CD4-positive, alpha-beta T cell treated with Interleukin-1 beta for 1 hour (primary cell): ENCODE measurements around the gene GBX1.

ENCODE experiments used
- DNase-seq, 2 donors: peaks; one replicate each; pipeline ENCODE4 v3.0.0-alpha.2; 2020 to 2022

Gene GBX1

DNA sequence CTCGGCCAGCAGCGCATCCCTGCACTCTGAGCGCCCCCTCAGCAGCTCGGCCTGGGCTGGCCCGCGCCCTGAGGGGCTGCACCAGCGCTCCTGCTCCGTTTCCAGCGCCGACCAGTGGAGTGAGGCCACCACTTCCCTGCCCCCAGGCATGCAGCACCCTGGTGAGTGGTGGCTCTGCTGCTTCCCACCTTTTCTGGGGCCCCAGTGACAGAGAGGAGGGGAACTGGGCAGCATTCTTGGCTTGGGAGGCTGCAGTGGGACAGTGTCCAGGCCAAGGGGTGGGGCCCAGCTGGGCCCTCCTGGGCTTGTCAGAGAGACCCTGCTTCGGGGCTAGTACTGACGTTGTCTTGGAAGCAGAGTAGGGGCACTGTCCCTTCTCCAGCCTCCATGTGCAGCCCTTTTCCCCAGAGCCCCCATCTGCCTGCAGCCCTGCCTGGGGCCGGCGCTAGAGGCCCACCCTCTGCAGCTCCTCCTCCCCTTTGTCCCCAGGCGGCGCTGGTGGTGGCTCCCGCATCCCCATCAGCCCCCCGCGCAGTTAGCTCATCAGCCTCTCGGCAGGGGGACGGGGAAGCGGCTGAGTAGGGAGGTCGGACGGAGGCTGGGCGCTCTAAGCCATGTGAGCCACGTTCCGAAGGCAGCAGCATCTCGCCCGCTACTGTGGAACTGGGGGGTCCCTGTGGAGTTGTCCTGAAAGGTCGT is 29.2 kb downstream of the GBX1 start:
- no peak for DNase-seq

DNA sequence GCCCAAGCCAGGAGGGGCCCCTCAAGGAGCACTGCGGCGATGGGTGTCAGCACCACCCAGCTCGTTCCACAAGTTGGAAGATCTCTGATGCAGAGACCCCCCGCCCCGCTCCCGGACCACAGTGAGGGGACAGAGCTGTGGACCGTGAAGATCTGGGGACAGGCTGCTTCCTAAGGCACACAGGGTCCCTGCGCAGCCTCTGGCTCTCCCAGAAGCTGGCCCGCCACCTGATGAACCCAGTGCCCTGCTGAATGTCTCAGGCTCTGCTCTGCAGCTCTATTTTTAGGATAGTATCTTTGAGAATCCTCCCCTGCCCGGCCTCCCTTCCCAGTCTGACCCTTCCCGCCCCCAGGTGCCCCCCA is 29.7 kb downstream of the GBX1 start:
- no peak for DNase-seq

- no peak for DNase-seq
Observed at GRCh38 chr7:151137076-151137675, 30.3 kb downstream of the GBX1 start.

GRCh38 chr7:151135866-151136843 is 31.3 kb downstream of the GBX1 start:
- no peak for DNase-seq

- no peak for DNase-seq
Observed at GRCh38 chr7:151135525-151135845, 32.0 kb downstream of the GBX1 start.

DNA sequence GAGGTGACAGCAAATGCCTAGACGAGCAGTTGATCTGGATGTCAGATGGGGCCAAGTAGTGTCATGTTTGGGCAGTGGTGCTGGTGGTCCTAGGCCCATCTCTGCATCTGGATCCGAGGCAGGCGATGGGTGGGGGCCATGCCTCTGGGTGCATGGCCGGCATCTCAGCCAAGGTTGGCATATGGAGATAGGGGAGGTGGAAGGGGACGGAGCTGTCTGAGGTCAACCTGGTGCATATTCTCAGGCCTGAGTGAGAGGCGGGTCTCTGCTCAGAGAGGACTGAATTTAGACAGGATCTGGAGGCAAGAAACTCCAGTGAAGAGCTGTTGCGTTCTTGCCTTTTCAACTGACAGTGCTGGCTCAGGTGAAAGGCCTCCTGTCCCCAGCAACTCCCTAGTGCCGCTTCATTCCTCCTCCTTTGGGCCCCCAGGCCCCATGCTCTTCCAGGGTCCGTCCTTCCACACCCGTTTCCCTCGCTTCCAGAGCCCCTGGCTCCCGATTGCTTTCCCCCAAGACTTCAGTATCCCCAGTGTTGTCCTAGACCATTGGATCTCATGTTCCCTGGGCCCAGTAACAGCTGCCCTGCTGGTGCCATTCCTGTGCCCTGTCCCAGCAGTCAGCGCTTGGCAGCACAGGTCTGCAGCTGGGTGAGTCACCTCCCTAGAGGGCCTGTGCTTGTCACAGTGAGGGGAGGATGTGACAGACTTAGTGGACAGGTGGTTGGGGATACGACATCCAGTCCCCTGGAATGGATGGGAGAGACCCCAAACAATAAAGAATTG is 32.6 kb downstream of the GBX1 start:
- no peak for DNase-seq

DNA sequence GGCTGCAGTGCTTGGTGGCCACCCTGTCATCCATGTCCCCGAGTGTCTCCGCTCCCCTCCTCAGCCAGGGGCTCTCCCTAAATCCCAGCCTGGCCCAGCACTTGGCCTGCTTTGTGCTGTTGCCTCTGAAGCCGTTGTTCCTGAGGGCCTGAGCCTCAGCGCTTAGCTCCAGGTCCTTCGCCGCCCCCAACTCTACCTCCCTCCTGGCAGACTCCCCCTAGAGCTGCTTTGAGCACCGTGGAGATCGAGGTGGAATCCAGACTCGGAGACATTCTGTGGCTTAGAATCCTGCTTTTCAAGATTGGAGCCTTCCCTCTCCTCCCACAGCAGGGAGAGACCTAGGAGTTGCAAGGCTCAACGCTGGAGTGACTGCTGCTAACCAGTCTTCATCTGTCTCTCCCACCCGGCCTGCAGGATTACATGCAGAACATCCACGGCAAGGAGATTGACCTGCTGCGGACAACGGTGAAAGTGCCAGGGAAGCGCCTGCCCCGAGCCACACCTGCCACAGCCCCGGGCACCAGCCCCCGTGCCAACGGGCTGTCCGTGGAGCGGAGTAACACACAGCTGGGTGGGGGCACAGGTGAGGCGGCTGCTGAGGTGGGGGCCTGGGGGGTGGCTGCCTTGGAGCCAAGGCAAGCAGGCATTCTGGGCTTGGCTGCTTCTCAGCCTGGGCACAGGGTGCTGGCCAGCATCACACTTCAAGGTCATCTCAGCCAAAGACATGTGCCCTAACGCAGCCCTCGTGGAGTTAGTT is 33.3 kb downstream of the GBX1 start:
- DNase-seq = no peak

DNA sequence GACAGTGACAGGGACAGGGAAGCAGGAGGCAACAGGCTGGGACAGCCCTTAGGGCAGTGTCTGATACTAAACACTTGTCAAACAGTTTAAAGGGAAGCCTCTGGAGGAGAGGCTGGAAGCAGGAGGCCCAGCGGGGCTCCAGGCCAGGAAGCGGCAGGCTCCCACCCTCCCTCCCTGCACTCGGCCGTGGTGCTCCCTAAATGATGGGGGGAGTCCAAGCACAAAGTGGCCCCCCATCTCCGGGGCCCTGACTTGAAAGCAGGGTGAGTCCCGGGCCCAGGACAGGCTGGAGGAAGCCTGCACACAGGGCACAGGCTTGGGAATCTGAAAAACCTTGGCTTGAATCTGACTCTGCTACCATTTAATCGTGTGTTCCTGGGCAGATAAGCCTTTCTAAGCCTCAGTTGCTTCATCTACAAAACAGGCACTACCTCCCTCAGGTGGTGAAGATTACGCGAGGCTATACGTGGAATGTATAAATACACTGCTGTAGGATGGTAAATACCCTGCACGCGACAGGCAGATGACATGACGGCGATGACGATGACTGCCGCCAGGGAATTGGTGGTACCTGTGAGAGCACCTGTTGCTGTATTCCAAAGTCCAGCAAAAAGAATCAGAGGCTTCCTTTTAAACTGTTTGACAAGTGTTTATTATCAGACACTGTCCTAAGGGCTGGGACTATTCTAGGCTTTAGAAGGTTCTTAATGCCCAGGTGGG is 34.1 kb downstream of the GBX1 start:
- no peak for DNase-seq

GRCh38 chr7:151132461-151133205 is 34.9 kb downstream of the GBX1 start:
- no peak for DNase-seq

GRCh38 chr7:151131592-151132293 is 35.8 kb downstream of the GBX1 start:
- DNase-seq = no peak

- no peak for DNase-seq
Observed at GRCh38 chr7:151131224-151131591, 36.3 kb downstream of the GBX1 start.

DNA sequence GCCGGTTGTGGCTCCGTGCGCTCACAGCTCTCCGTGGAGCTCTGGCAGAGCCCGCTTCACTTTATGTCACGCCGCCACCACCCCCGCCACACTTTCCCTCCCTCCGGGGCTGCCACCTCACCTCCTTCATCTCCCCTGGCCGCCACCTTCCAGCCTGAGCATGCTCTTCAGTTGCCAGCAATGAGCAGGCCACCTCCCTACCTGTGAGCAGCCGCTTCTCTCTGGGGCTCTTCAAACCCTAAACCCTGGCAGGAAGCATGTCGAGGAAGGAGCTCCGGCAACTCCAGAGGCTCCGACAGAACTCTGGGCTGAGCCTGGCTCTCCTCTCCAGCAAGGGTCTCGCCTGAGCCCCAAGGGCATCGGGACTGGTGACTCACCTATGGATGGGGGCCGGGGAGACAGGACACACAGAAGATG is 36.7 kb downstream of the GBX1 start:
- no peak for DNase-seq

GRCh38 chr7:151129960-151130591 is 37.4 kb downstream of the GBX1 start:
- DNase-seq = no peak

GRCh38 chr7:151129117-151129959 is 38.2 kb downstream of the GBX1 start:
- DNase-seq = no peak

DNA sequence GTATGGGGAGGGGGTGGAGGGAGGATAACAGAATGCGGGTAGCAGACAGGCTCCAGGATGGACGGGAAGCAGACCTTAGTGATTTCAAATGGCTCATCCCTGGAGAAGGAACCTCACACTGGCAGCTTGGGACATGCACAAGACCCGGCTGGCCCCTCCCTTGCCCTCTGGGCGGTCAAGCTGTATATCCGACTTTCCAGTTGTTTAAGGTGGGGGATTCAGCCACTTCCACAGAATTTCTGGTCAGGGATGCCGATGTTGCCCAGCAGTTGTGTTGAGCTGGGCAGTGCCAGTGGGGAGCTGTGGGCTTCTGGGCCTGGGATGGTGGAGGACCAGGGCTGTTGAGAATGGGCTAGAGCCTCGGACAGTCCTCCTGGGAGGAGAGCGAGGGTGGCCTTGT is 38.8 kb downstream of the GBX1 start:
- DNase-seq = no peak

- no peak for DNase-seq
Observed at GRCh38 chr7:151128144-151128543, 39.4 kb downstream of the GBX1 start.

- DNase-seq = no peak
Observed at GRCh38 chr7:151126491-151127137, 40.9 kb downstream of the GBX1 start.

DNA sequence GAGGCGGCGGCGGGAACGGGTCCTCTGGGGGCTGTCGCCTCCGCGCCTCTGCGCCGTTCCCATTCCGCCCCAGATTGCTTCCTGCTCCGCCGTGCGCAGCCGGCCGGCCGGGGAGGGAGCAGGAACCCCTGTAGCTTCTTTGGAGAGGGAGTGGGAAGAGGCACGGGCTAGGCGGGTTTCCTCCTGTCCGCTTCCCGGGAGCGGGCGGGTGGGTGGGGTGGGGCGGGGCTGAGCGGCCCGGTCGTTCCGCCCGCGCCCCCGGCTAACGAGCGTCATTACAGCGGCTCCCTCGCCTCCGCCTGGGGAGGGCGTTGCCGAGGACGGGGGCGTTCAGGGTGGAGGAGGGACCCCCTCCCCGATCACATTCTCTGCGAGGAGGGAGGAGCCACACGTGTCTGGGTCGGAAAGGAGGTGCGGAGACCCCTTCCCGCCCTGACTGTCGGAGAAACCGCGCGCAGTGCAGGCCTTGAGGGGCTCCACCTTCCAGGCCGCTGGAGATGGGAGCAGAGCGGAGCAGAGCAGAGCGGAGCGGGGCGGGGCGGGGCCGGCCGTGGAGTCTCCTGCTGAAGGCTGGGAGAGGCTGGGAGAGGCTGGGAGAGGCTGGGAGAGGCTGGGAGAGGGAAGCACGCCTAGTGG is 41.5 kb downstream of the GBX1 start:
- no peak for DNase-seq
